IPS-11a (cell line): ENCODE data around the gene SAG.
"Not testable (repeated sequence)": the region's sequence is repeated elsewhere in the genome, so short reads cannot be mapped to it uniquely, and the experiment has no call there.

ENCODE experiments used
- H3K4me3 ChIP-seq: one replicate; pipeline ENCODE4 v1.5.1; 2013; ENCODE audit warnings: low read depth, low read length, control low read depth

The SAG gene

GRCh38 chr2:233374776-233375175 is 67.2 kb downstream of the SAG start:
- H3K4me3 ChIP-seq, result not testable (repeated sequence)

DNA sequence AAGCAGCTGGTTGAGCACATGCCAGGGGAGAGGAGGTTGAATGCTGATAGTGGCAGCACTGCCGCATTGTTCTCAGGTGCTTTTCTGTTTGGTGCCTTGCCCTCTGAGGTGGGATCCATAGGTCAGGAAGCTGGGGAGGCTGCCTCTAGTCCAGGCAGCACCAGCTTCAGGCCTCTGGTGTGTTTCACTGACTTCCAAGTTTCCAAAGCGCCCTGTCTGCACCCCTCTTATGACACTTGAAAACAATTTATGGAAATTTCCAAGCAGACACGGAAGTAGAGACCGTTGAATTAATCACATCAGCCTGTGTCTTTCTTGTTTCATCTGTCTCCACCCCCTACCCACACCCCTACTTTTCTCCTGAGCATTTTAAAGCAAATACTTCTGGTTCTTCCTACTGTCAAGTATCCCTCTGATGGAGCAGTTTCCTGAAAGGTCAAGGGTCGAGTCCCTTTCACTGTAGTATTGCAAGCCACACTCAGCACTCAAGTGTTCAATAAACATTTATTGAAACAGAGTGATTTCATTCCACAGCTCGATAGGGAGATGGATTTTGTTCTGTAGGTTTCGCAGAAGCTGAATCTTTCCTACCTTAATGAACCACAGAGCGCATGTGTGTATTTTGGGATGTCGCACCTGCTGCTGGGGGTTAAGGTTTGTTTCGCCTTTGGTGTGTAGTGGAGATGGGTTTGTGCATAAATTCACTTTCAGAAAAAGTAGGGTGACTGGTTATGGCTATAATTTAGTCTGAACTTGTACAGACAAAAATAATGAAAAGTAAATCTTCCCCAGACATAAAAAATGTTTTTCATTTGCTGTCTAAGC is 68.1 kb downstream of the SAG start:
- H3K4me3 ChIP-seq, result no peak overlapping the region

- no peak overlapping the region for H3K4me3 ChIP-seq
Measured at GRCh38 chr2:233379034-233379433, 71.4 kb downstream of the SAG start.

DNA sequence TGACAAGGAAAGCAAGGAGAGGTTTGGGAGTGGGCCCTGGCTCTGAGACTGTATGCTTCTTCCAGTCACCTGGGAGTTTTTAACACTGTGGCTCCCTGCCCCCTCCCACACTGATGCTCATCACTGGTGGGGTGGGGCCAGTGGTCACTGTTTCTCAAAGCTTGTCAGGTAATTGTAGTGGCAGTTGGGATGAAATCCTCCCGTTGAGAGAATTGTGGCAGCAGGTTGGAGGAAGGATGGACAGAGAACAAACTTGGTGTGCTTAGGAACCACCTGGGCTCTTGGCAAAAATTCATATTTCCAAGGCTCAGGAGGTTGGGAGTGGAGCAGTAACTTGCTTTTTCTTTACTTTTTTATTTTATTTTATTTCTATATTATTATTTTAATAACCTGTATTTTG is 71.8 kb downstream of the SAG start:
- H3K4me3 ChIP-seq, result no peak overlapping the region

GRCh38 chr2:233380132-233380895 is 72.7 kb downstream of the SAG start:
- H3K4me3 ChIP-seq, result no peak overlapping the region

- H3K4me3 ChIP-seq, result no peak overlapping the region
Measured at GRCh38 chr2:233380995-233381637, 73.5 kb downstream of the SAG start.

DNA sequence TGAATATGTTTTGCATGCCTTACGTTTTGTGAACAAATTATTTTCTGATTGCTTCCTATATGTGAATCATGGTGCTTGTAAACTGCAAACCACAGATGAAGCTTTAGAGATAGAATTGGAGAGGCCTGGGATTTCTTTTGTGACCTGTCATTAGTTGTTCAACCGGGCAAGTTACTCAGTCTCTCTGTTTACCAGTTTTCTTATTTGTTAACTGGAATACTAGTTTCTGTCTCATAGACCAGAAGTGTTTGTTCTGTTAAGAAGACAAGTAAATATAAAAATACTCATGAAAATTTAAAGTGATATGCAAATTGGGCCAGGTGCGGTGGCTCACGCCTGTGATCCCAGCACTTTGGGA is 74.0 kb downstream of the SAG start:
- H3K4me3 ChIP-seq, result no peak overlapping the region

- no peak overlapping the region for H3K4me3 ChIP-seq
Measured at GRCh38 chr2:233384015-233384414, 76.4 kb downstream of the SAG start.

- no peak overlapping the region for H3K4me3 ChIP-seq
Measured at GRCh38 chr2:233384811-233385488, 77.3 kb downstream of the SAG start.

DNA sequence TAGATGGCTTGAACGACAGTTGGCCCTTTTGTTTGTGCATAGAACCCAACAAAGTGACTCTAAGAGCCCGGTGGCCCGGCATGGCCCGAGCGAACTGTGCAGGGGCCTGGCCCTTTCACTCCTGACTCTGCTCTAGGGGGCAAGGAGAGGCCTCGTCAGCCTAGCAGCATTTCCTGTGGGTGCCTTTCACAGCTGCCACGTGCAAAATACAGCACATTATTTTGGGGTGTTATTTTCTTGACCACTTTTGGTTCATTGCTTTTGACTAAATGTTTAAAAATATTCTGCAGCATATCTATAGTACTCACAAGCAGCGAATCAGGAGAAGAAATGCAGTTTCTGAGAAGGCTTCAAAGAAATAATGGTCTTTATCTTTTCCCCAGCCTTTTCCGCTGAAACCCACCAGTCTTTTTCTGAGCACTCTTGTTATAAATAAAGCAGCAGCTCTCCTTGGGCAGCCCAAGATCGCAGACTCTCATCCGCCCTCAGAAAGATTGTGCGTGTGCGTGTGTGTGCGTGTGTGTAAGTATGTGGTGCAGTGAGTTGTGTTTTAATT is 78.0 kb downstream of the SAG start:
- no peak overlapping the region for H3K4me3 ChIP-seq

GRCh38 chr2:233386382-233387041 is 78.9 kb downstream of the SAG start:
- no peak overlapping the region for H3K4me3 ChIP-seq

DNA sequence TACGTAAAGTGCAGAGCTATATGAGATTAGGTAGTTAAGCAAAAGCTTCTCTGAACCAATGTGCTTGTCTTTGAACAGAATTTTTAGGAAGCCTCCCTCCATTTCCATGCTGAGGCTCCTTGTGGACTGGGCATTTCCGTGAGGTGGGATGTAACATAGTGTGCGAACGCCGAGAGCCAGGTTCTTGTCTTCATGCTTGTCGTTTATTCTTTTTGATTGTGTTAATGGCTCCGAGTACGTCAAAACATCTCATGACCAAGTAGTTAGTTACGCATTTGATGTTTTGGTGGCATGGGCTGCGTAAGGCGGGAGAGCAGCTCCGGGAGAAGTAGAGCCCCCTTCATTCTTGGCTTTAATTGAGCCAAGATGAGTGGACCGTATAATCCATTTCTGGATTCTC is 79.6 kb downstream of the SAG start:
- H3K4me3 ChIP-seq, result no peak overlapping the region

DNA sequence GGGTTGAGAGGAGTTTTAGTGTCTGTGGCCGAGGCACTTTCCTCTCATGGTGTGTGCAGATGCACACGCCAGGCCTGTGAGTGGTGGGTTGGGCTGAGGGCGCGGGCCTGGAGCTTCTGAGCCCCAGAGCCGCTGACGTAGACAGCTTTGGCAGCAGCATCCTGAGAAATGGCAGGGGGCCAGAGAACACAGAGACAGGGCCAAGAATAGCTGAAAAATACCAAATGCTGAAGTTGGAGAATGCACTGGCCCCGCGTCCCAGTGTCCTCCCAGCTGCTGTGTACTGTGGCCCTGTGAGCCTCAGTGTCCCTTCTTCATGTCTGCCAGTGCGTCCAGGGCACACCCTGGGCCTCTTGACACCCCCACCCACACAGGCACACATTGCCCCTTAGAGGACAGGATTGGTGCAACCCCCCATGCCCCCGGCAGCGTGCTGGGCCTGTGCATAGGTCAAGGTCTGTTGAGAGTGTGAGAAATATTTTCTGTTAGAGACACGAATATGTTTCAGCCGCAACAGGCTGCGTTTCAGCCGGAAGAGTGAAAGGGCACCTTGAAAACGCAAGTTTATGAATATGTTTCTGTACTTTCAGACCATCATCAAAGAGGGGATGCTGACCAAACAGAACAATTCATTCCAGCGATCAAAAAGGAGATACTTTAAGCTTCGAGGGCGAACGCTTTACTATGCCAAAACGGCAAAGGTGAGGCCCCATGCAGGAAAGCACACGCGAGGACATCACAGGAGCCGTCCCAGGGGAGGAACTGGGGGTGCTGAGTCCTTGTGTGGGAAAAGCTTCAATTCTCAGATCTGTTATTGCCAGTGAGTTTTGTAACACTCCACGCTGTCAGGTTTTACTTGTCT is 80.3 kb downstream of the SAG start:
- no peak overlapping the region for H3K4me3 ChIP-seq

GRCh38 chr2:233389601-233390125 is 82.0 kb downstream of the SAG start:
- H3K4me3 ChIP-seq, result no peak overlapping the region

DNA sequence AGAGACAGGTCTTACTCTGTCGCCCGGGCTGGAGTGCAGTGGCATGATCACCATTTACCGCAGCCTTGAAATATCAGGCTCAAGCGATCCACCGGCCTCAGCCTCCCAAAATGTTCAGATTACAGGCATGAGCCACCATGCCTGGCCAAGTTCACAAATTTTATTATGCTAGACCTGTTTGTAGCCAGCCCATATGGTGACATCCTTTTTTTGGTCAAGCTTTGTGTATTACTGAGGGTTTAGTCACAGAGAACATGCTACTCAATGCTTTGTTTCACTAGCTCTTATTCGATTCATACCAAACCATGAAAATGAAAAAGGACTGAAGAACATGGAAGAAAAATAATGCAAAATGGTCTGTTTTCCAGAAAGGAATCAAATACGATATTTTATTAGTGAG is 88.1 kb downstream of the SAG start:
- H3K4me3 ChIP-seq, result no peak overlapping the region
